ENCODE measurements around the gene ALOX5AP. TPM values are rescaled to one million over a fixed set of nuclear protein-coding genes. Genes with fewer than 3 reads are reported as not detected.

Gene ALOX5AP
- total RNA-seq, 1 experiment from 2014 or later = 1.1 TPM

GRCh38 chr13:30738526-30739236 lies 3.3 kb downstream of the ALOX5AP start:
- Mint-ChIP-seq H3K27ac (ENCODE audit: unreplicated experiment) (no peak overlapping the region), H3K27me3 (ENCODE audit: insufficient read depth, unreplicated experiment) (no peaks in the 10 kb centered on the region), H3K4me1 (ENCODE audit: low read depth, unreplicated experiment) (peaks cover 23% of the 10 kb centered on the region), H3K4me3 (ENCODE audit: unreplicated experiment) (no peak overlapping the region), H3K9me3 (ENCODE audit: unreplicated experiment) (no peaks in the 10 kb centered on the region), H3K36me3 (ENCODE audit: insufficient read depth, unreplicated experiment) (no peaks in the 10 kb centered on the region)
- no peak overlapping the region for H3K4me3 ChIP-seq (ENCODE audit: low read depth, low read length)
- no peaks in the 10 kb centered on the region for H3K9me3 ChIP-seq
- H3K36me3 ChIP-seq (ENCODE audit: control insufficient read depth, insufficient read depth, low read length) = no peaks in the 10 kb centered on the region
- DNase-seq = no peak
- no TSS peak for BruUV-seq (replicated peaks)
- H3K27me3 ChIP-seq (replicated peaks; ENCODE audit: control insufficient read depth, insufficient read depth, low read length) = no peaks in the 10 kb centered on the region
- peaks cover 25% of the 10 kb centered on the region for H3K4me1 ChIP-seq
- intact Hi-C loops (cut with micrococcal nuclease; ENCODE audit: unreplicated experiment) = no loop called here
- TF ChIP-seq, protein P1, sequence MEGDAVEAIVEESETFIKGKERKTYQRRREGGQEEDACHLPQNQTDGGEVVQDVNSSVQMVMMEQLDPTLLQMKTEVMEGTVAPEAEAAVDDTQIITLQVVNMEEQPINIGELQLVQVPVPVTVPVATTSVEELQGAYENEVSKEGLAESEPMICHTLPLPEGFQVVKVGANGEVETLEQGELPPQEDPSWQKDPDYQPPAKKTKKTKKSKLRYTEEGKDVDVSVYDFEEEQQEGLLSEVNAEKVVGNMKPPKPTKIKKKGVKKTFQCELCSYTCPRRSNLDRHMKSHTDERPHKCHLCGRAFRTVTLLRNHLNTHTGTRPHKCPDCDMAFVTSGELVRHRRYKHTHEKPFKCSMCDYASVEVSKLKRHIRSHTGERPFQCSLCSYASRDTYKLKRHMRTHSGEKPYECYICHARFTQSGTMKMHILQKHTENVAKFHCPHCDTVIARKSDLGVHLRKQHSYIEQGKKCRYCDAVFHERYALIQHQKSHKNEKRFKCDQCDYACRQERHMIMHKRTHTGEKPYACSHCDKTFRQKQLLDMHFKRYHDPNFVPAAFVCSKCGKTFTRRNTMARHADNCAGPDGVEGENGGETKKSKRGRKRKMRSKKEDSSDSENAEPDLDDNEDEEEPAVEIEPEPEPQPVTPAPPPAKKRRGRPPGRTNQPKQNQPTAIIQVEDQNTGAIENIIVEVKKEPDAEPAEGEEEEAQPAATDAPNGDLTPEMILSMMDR (IDR thresholded peaks at IDR 0.05; ENCODE audit: insufficient read depth in 1 of 2, low read depth in 1 of 2, low read length in 1 of 2, severe bottlenecking in 1 of 2, unreplicated experiment in 1 of 2) = no peak
- CTCF ChIA-PET = interaction anchor here (0.7 kb wide), 1 partner anchor 170 kb away, joined by 9 read pairs; no protein-coding TSS in a partner anchor
- POLR2A ChIA-PET = no interaction called here

DNA sequence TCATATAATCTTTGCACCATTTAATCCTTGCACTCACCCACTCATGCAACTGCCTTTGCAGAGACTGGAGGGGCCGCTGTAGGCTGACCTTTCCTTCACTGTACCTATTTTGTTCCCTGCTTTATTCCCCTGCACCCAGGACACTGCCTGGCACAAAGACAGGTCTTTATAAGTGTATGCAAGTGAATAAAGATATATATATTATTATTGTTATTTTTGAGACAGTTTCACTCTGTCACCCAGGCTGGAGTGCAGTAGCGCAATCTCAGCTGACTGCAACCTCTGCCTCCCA lies 3.8 kb downstream of the ALOX5AP start:
- Mint-ChIP-seq H3K9me3 (ENCODE audit: unreplicated experiment) (no peaks in the 10 kb centered on the region), H3K4me1 (ENCODE audit: low read depth, unreplicated experiment) (peaks cover 28% of the 10 kb centered on the region), H3K27ac (ENCODE audit: unreplicated experiment) (no peak overlapping the region), H3K36me3 (ENCODE audit: insufficient read depth, unreplicated experiment) (no peaks in the 10 kb centered on the region), H3K4me3 (ENCODE audit: unreplicated experiment) (no peak overlapping the region), H3K27me3 (ENCODE audit: insufficient read depth, unreplicated experiment) (no peaks in the 10 kb centered on the region)
- no peak overlapping the region for H3K4me3 ChIP-seq (ENCODE audit: low read depth, low read length)
- H3K4me1 ChIP-seq = peaks cover 30% of the 10 kb centered on the region
- no peak for DNase-seq
- ChIA-PET CTCF (interaction anchor here (0.7 kb wide), 1 partner anchor 170 kb away, joined by 9 read pairs; no protein-coding TSS in a partner anchor), POLR2A (no interaction called here)
- H3K36me3 ChIP-seq (ENCODE audit: control insufficient read depth, insufficient read depth, low read length) = no peaks in the 10 kb centered on the region
- TF ChIP-seq, protein P1 (IDR thresholded peaks at IDR 0.05; ENCODE audit: insufficient read depth in 1 of 2, low read depth in 1 of 2, low read length in 1 of 2, severe bottlenecking in 1 of 2, unreplicated experiment in 1 of 2) = no peak
- no peaks in the 10 kb centered on the region for H3K27me3 ChIP-seq (replicated peaks; ENCODE audit: control insufficient read depth, insufficient read depth, low read length)
- intact Hi-C loops (cut with micrococcal nuclease; ENCODE audit: unreplicated experiment) = no loop called here
- H3K9me3 ChIP-seq = no peaks in the 10 kb centered on the region
- BruUV-seq (replicated peaks) = no TSS peak

DNA sequence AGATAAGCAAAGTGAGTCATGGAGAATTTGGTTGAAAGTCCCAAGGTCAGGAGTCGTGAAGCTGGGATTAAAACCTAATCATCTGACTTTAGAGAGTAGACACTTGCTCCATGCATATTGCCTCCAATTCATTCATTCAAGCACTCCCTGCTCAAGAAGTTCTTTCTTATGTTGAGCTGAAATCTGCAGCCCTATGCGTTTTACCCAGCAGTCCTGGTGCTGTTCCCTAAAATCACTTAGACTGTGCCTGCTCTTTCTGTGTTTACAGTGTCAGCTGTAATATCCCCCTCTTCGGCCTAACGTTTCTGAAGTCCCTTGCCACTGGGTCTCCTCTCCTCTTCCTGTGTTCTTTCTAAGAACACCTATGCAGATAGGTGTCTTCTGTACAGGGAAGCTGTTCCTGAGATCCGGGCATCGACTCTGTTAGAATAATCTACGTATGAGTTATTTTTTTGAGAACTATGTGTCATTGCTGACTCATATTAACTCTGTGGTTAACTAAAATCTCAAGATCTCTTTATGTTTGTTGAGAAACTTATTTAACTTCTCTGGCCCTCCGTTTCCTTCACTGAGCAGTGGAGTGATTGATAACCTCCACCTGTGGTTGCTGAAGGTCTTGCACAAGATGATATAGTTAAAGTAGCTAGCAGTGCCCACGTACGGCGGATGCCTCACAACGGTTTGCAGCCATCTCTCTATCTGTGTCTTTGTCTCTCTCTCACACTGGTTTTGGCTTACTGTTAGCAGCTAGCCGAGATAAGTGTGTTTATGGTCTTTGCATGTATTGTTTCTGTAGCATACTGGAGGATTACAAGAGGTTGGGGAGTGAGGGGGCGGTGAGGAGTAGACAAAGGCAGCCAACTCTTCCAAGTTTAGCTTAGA lies 4.7 kb downstream of the ALOX5AP start:
- H3K9me3 Mint-ChIP-seq (ENCODE audit: unreplicated experiment) = no peaks in the 10 kb centered on the region
- H3K36me3 Mint-ChIP-seq (ENCODE audit: insufficient read depth, unreplicated experiment) = no peaks in the 10 kb centered on the region
- H3K4me3 Mint-ChIP-seq (ENCODE audit: unreplicated experiment) = no peak overlapping the region
- ChIA-PET CTCF (interaction anchor here (1.0 kb wide), 1 partner anchor 27 kb away, joined by 3 read pairs; no protein-coding TSS in a partner anchor), POLR2A (no interaction called here)
- no peaks in the 10 kb centered on the region for H3K36me3 ChIP-seq (ENCODE audit: control insufficient read depth, insufficient read depth, low read length)
- H3K4me3 ChIP-seq (ENCODE audit: low read depth, low read length) = no peak overlapping the region
- no peaks in the 10 kb centered on the region for H3K27me3 ChIP-seq (replicated peaks; ENCODE audit: control insufficient read depth, insufficient read depth, low read length)
- intact Hi-C loops (cut with micrococcal nuclease; ENCODE audit: unreplicated experiment) = loop anchor here (5.0 kb wide), 3 partner anchors 33 to 68 kb away; no protein-coding TSS in a partner anchor
- peak in 1 of 2 experiments; percentile 14 for DNase-seq
- TF ChIP-seq, protein P1 (IDR thresholded peaks at IDR 0.05; ENCODE audit: insufficient read depth in 1 of 2, low read depth in 1 of 2, low read length in 1 of 2, severe bottlenecking in 1 of 2, unreplicated experiment in 1 of 2) = no peak
- H3K27ac Mint-ChIP-seq (ENCODE audit: unreplicated experiment) = peak overlapping the region; percentile 22
- BruUV-seq (replicated peaks) = no TSS peak
- H3K4me1 ChIP-seq = peaks cover 38% of the 10 kb centered on the region
- H3K9me3 ChIP-seq = no peaks in the 10 kb centered on the region
- no peaks in the 10 kb centered on the region for H3K27me3 Mint-ChIP-seq (ENCODE audit: insufficient read depth, unreplicated experiment)
- peaks cover 32% of the 10 kb centered on the region for H3K4me1 Mint-ChIP-seq (ENCODE audit: low read depth, unreplicated experiment)
